Naive thymus-derived CD8-positive, alpha-beta T cell (primary cell): ENCODE results near the gene RAPGEF3. TPM values are rescaled to one million over a fixed set of nuclear protein-coding genes. Genes with fewer than 3 reads are reported as not detected.

ENCODE experiments used
- ATAC-seq, 2 donors: fragments of 150-1000 bp; cut with Tn5 transposase in 1 of 2; sonication (Bioruptor Pico), chemical (Tn5 transposase) in 1 of 2; 1 replicate in 1 of 2; 2 replicates in 1 of 2; pipeline ENCODE4 v1.10.0; 2021; ENCODE audit warnings: mild to moderate bottlenecking in 2 of 2, moderate library complexity in 2 of 2
- POLR2A ChIA-PET: fragments of 350-600 bp; sonication (Branson Sonifier 250); formaldehyde crosslinking; loops from one replicate; lab custom pipeline; 2021; ENCODE audit warnings: antibody characterized with exemption; lab: Charles Lee
- DNase-seq, 10 donors: peaks; one replicate each; pipeline versions ENCODE4 v3.0.0 to v3.0.0-alpha.2; 2020 to 2022
- H3K27ac Mint-ChIP-seq, 10 donors: one replicate each; pipeline ENCODE4 v1.8.0; 2020 to 2022; ENCODE audit warnings: mild to moderate bottlenecking in 10 of 10, mixed read lengths in 10 of 10, moderate library complexity in 4 of 10, inconsistent platforms in 1 of 10
- H3K27me3 Mint-ChIP-seq, 5 donors: one replicate each; pipeline ENCODE4 v1.8.0; 2021 to 2022; ENCODE audit warnings: mixed read lengths in 5 of 5
- H3K36me3 Mint-ChIP-seq, 3 donors: one replicate each; pipeline ENCODE4 v1.8.0; 2020 to 2022; ENCODE audit warnings: mixed read lengths in 3 of 3, mild to moderate bottlenecking in 2 of 3, inconsistent platforms in 1 of 3
- H3K4me1 Mint-ChIP-seq, 4 donors: one replicate each; pipeline ENCODE4 v1.8.0; 2021 to 2022; ENCODE audit warnings: mixed read lengths in 4 of 4
- H3K4me3 Mint-ChIP-seq, 10 donors: one replicate each; pipeline ENCODE4 v1.8.0; 2020 to 2022; ENCODE audit warnings: mild to moderate bottlenecking in 10 of 10, mixed read lengths in 10 of 10, moderate library complexity in 6 of 10, inconsistent platforms in 1 of 10
- H3K9me3 Mint-ChIP-seq, 9 donors: one replicate each; pipeline ENCODE4 v1.8.0; 2020 to 2022; ENCODE audit warnings: mixed read lengths in 9 of 9, mild to moderate bottlenecking in 3 of 9, inconsistent platforms in 1 of 9, moderate library complexity in 1 of 9
- polyA plus RNA-seq, 3 donors: library from polyadenylated mRNA; unstranded; fragments of 300-500 nt; fragmentation: Illumina TruSeq; gene quantifications; one replicate each; pipeline ENCODE4 v1.2.3, GENCODE V29; 2021
- total RNA-seq, 8 experiments: library from RNA in 2 of 8; stranded (reverse) in 2 of 8; gene quantifications; one replicate each; pipeline ENCODE4 v1.2.3 and lab custom pipeline; 2021 to 2026

The RAPGEF3 gene
- total RNA-seq (under 1 TPM; 0.63 to 0.65 TPM), polyA plus RNA-seq (under 1 TPM; 0.08 to 0.27 (median 0.12) TPM), total RNA-seq (lab: John Stamatoyannopoulos, UW) (0.52 to 1.2 (median 0.90) reads per million in 6 experiments)

GRCh38 chr12:47758834-47759690 lies at the start of gene RAPGEF3:
TSS of gene RAPGEF3 (minus strand) at chr12:47758880. CDS start at chr12:47758556, 324 bp downstream.
- Mint-ChIP-seq H3K9me3 (no peaks in the 10 kb centered on the region), H3K4me1 (peaks cover 9 to 48% (median 33%) of the 10 kb centered on the region in 4 donors), H3K27me3 (no peaks in the 10 kb centered on the region), H3K27ac (peak within 1 kb of the TSS in 7 of 10 donors; percentile 1 to 73 (median 12)), H3K36me3 (no peaks in the 10 kb centered on the region), H3K4me3 (peak within 1 kb of the TSS; percentile 71 to 83 (median 80))
- ATAC-seq (peak; percentile 77 to 89), DNase-seq (peak; percentile 24 to 74 (median 56))
- POLR2A ChIA-PET, result interaction anchor here (1.0 to 4.2 kb wide), 3 partner anchors 11 to 17 kb away, joined by 3 to 22 read pairs (median 5); partner anchors contain the start of gene SLC48A1

- Mint-ChIP-seq H3K4me1 (peaks cover 54 to 99% (median 95%) of the 10 kb centered on the region in 4 donors), H3K27ac (peak overlapping the region; percentile 77 to 99 (median 96)), H3K27me3 (no peaks in the 10 kb centered on the region), H3K4me3 (peak overlapping the region; percentile 68 to 96 (median 76)), H3K36me3 (peaks cover 0 to 10% (median 2%) of the 10 kb centered on the region in 3 donors), H3K9me3 (no peaks in the 10 kb centered on the region)
- peak; percentile 31 to 47 for ATAC-seq
- POLR2A ChIA-PET, result interaction anchor here (0.9 to 22.6 kb wide), 13 partner anchors 10 to 350 kb away, joined by 3 to 514 read pairs (median 7); partner anchors contain the start of genes ASB8, HDAC7, RPAP3 and SLC48A1
- peak; percentile 60 to 91 (median 76) for DNase-seq
These were observed 49.4 kb upstream of the RAPGEF3 start for GRCh38 chr12:47808050-47808449.

- DNase-seq, result no peak
- no peak for ATAC-seq
- H3K27me3 Mint-ChIP-seq, result no peaks in the 10 kb centered on the region
- peak overlapping the region; percentile 68 to 96 (median 76) for H3K4me3 Mint-ChIP-seq
- H3K36me3 Mint-ChIP-seq, result peaks cover 0 to 10% (median 2%) of the 10 kb centered on the region in 3 donors
- H3K27ac Mint-ChIP-seq, result peak overlapping the region; percentile 77 to 99 (median 96)
- no peaks in the 10 kb centered on the region for H3K9me3 Mint-ChIP-seq
- POLR2A ChIA-PET, result interaction anchor here (0.9 to 22.6 kb wide), 11 partner anchors 10 to 350 kb away, joined by 3 to 514 read pairs (median 7); partner anchors contain the start of genes ASB8, HDAC7, RPAP3 and SLC48A1
- H3K4me1 Mint-ChIP-seq, result peaks cover 57 to 99% (median 97%) of the 10 kb centered on the region in 4 donors
These were observed 48.7 kb upstream of the RAPGEF3 start for GRCh38 chr12:47807338-47807737.

GRCh38 chr12:47805417-47805816 lies 46.7 kb upstream of the RAPGEF3 start:
- POLR2A ChIA-PET, result interaction anchor here (0.7 to 22.6 kb wide), 4 partner anchors 8 to 31 kb away, joined by 3 to 514 read pairs (median 40); partner anchors contain the start of gene HDAC7
- Mint-ChIP-seq H3K36me3 (peaks cover 0 to 13% (median 0%) of the 10 kb centered on the region in 3 donors), H3K4me1 (peaks cover 58 to 99% (median 97%) of the 10 kb centered on the region in 4 donors), H3K9me3 (no peaks in the 10 kb centered on the region), H3K27ac (peak overlapping the region; percentile 77 to 99 (median 92)), H3K4me3 (peak overlapping the region in 9 of 10 donors; percentile 11 to 84 (median 63)), H3K27me3 (no peaks in the 10 kb centered on the region)
- no peak for DNase-seq
- ATAC-seq, result no peak

GRCh38 chr12:47804171-47804570 lies 45.5 kb upstream of the RAPGEF3 start:
- Mint-ChIP-seq H3K27me3 (no peaks in the 10 kb centered on the region), H3K4me1 (peaks cover 57 to 99% (median 98%) of the 10 kb centered on the region in 4 donors), H3K4me3 (peak overlapping the region in 8 of 10 donors; percentile 28 to 83 (median 63))

GRCh38 chr12:47803191-47803875 lies 44.7 kb upstream of the RAPGEF3 start:
- H3K9me3 Mint-ChIP-seq, result no peaks in the 10 kb centered on the region
- H3K4me3 Mint-ChIP-seq, result peak overlapping the region; percentile 47 to 84 (median 72)
- peaks cover 55 to 98% (median 96%) of the 10 kb centered on the region in 4 donors for H3K4me1 Mint-ChIP-seq
- H3K27me3 Mint-ChIP-seq, result no peaks in the 10 kb centered on the region
- no peak for DNase-seq
- ATAC-seq, result no peak
- POLR2A ChIA-PET, result interaction anchor here (2.2 to 22.6 kb wide), 4 partner anchors 10 to 28 kb away, joined by 13 to 514 read pairs (median 41); partner anchors contain the start of gene HDAC7
- H3K36me3 Mint-ChIP-seq, result peaks cover 0 to 15% (median 0%) of the 10 kb centered on the region in 3 donors
- peak overlapping the region; percentile 77 to 99 (median 84) for H3K27ac Mint-ChIP-seq

More at GRCh38 chr12:47804171-47804570, 45.5 kb upstream of the RAPGEF3 start:
- H3K9me3 Mint-ChIP-seq, result no peaks in the 10 kb centered on the region
- H3K27ac Mint-ChIP-seq, result peak overlapping the region; percentile 39 to 99 (median 84)
- POLR2A ChIA-PET, result interaction anchor here (0.7 to 22.6 kb wide), 8 partner anchors 9 to 96 kb away, joined by 3 to 514 read pairs (median 4); partner anchors contain the start of gene HDAC7
- DNase-seq (no peak), ATAC-seq (no peak)
- peaks cover 0 to 13% (median 0%) of the 10 kb centered on the region in 3 donors for H3K36me3 Mint-ChIP-seq

- H3K27me3 Mint-ChIP-seq, result no peaks in the 10 kb centered on the region
- ATAC-seq (peak in 1 of 2 donors; percentile 23), DNase-seq (no peak)
- no peaks in the 10 kb centered on the region for H3K9me3 Mint-ChIP-seq
- POLR2A ChIA-PET, result interaction anchor here (1.1 to 22.6 kb wide), 5 partner anchors 8 to 40 kb away, joined by 3 to 514 read pairs (median 16); partner anchors contain the start of gene HDAC7
- H3K4me3 Mint-ChIP-seq, result peak overlapping the region; percentile 45 to 83 (median 54)
- peaks cover 0 to 21% (median 1%) of the 10 kb centered on the region in 3 donors for H3K36me3 Mint-ChIP-seq
- H3K4me1 Mint-ChIP-seq, result peaks cover 51 to 98% (median 90%) of the 10 kb centered on the region in 4 donors
- H3K27ac Mint-ChIP-seq, result peak overlapping the region; percentile 71 to 99 (median 82)
These were observed 43.6 kb upstream of the RAPGEF3 start for GRCh38 chr12:47802312-47802711.

- ATAC-seq (no peak), DNase-seq (no peak)
- Mint-ChIP-seq H3K27me3 (no peaks in the 10 kb centered on the region), H3K4me1 (peaks cover 47 to 95% (median 87%) of the 10 kb centered on the region in 4 donors), H3K27ac (peak overlapping the region; percentile 71 to 99 (median 82)), H3K4me3 (peak overlapping the region; percentile 6 to 83 (median 54)), H3K9me3 (no peaks in the 10 kb centered on the region), H3K36me3 (peaks cover 0 to 25% (median 1%) of the 10 kb centered on the region in 3 donors)
- POLR2A ChIA-PET, result interaction anchor here (1.1 to 22.6 kb wide), 5 partner anchors 9 to 40 kb away, joined by 3 to 514 read pairs (median 16); partner anchors contain the start of gene HDAC7
These were observed 43.2 kb upstream of the RAPGEF3 start for GRCh38 chr12:47801904-47802246.

GRCh38 chr12:47801170-47801903 lies 42.7 kb upstream of the RAPGEF3 start:
- no peak for ATAC-seq
- no peak for DNase-seq
- POLR2A ChIA-PET, result interaction anchor here (0.7 to 22.6 kb wide), 7 partner anchors 9 to 86 kb away, joined by 3 to 514 read pairs (median 7); partner anchors contain the start of gene HDAC7
- Mint-ChIP-seq H3K4me3 (peak overlapping the region; percentile 6 to 83 (median 54)), H3K27me3 (no peaks in the 10 kb centered on the region), H3K36me3 (peaks cover 0 to 30% (median 1%) of the 10 kb centered on the region in 3 donors), H3K4me1 (peaks cover 45 to 90% (median 81%) of the 10 kb centered on the region in 4 donors), H3K27ac (peak overlapping the region; percentile 77 to 99 (median 88)), H3K9me3 (no peaks in the 10 kb centered on the region)

GRCh38 chr12:47800582-47800981 lies 41.9 kb upstream of the RAPGEF3 start:
- no peak for ATAC-seq
- Mint-ChIP-seq H3K27me3 (no peaks in the 10 kb centered on the region), H3K36me3 (peaks cover 0 to 34% (median 1%) of the 10 kb centered on the region in 3 donors), H3K4me1 (peaks cover 45 to 82% (median 74%) of the 10 kb centered on the region in 4 donors), H3K9me3 (no peaks in the 10 kb centered on the region), H3K27ac (peak overlapping the region in 4 of 10 donors; percentile 61 to 84 (median 75)), H3K4me3 (peak overlapping the region in 2 of 10 donors; percentile 31 to 83)
- POLR2A ChIA-PET, result interaction anchor here (0.6 to 22.6 kb wide), 5 partner anchors 8 to 31 kb away, joined by 3 to 514 read pairs (median 4); no protein-coding TSS in a partner anchor
- no peak for DNase-seq
